Immature natural killer cell (primary cell): ENCODE data around the gene HPS6. TPM values are rescaled to one million over a fixed set of nuclear protein-coding genes. Genes with fewer than 3 reads are reported as not detected.

Experiments
- DNase-seq, 3 donors: peaks; one replicate each; pipeline ENCODE4 v3.0.0; 2022; ENCODE audit warnings: mixed read lengths in 1 of 3
- H3K27ac Mint-ChIP-seq, 6 donors: one replicate each; pipeline ENCODE4 v1.8.0; 2020; ENCODE audit warnings: mixed read lengths in 6 of 6, mild to moderate bottlenecking in 5 of 6, inconsistent platforms in 4 of 6, moderate library complexity in 3 of 6
- H3K27me3 Mint-ChIP-seq, 3 donors: one replicate each; pipeline ENCODE4 v1.8.0; 2020 to 2021; ENCODE audit warnings: low read depth in 3 of 3, mild to moderate bottlenecking in 3 of 3, mixed read lengths in 3 of 3, moderate library complexity in 3 of 3, inconsistent platforms in 1 of 3
- H3K36me3 Mint-ChIP-seq, 3 donors: one replicate each; pipeline ENCODE4 v1.8.0; 2020; ENCODE audit warnings: mixed read lengths in 3 of 3, inconsistent platforms in 2 of 3, mild to moderate bottlenecking in 2 of 3
- H3K4me1 Mint-ChIP-seq, 2 donors: one replicate each; pipeline ENCODE4 v1.8.0; 2020; ENCODE audit warnings: inconsistent platforms in 2 of 2, mild to moderate bottlenecking in 2 of 2, mixed read lengths in 2 of 2, moderate library complexity in 1 of 2
- H3K4me3 Mint-ChIP-seq, 5 donors: one replicate each; pipeline ENCODE4 v1.8.0; 2020; ENCODE audit warnings: mild to moderate bottlenecking in 5 of 5, mixed read lengths in 5 of 5, inconsistent platforms in 3 of 5, moderate library complexity in 3 of 5
- H3K9me3 Mint-ChIP-seq, 6 donors: one replicate each; pipeline ENCODE4 v1.8.0; 2020; ENCODE audit warnings: mild to moderate bottlenecking in 6 of 6, mixed read lengths in 6 of 6, inconsistent platforms in 4 of 6, moderate library complexity in 3 of 6
- polyA plus RNA-seq, 3 donors: library from polyadenylated mRNA; unstranded; fragments of 300-500 nt; fragmentation: Illumina TruSeq; gene quantifications; one replicate each; pipeline ENCODE4 v1.2.3, GENCODE V29; 2021

The HPS6 gene
- polyA plus RNA-seq, 3 donors from 2014 or later = 33.3 to 38.4 (median 34.0) TPM

DNA sequence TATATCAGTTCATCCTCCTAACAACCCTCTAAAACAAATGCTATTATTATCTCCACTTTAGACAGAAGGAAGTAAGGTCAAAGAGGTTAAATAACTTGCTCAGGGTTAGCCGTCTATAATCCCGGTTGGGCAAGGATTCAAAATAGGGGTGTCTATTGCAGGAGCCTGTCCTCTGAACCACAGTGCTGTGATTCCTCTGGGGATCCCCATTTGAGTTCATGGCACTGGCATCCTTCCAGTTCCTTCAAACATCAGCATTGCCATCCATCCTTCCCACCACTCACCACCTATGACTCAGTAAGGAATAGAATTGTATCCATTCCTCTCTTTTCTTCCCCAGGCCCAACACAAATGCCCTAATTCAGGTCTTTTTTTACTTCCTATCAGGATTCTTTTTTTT is 25.6 kb downstream of the HPS6 start:
- H3K9me3 Mint-ChIP-seq = no peaks in the 10 kb centered on the region
- no peak overlapping the region for H3K4me3 Mint-ChIP-seq
- H3K27me3 Mint-ChIP-seq = no peaks in the 10 kb centered on the region
- peak overlapping the region in 1 of 6 donors; percentile 12 for H3K27ac Mint-ChIP-seq
- peaks cover 0 to 6% (median 3%) of the 10 kb centered on the region in 3 donors for H3K36me3 Mint-ChIP-seq
- no peak for DNase-seq
- H3K4me1 Mint-ChIP-seq = no peaks in the 10 kb centered on the region

- H3K27ac Mint-ChIP-seq = no peak overlapping the region
- no peaks in the 10 kb centered on the region for H3K27me3 Mint-ChIP-seq
- no peaks in the 10 kb centered on the region for H3K36me3 Mint-ChIP-seq
- no peak for DNase-seq
- H3K9me3 Mint-ChIP-seq = no peaks in the 10 kb centered on the region
- no peaks in the 10 kb centered on the region for H3K4me1 Mint-ChIP-seq
- no peak overlapping the region for H3K4me3 Mint-ChIP-seq
Observed at GRCh38 chr10:102096449-102096848, 31.3 kb downstream of the HPS6 start.

GRCh38 chr10:102101152-102101551 is 36.0 kb downstream of the HPS6 start:
- H3K36me3 Mint-ChIP-seq = peaks cover 0 to 3% (median 0%) of the 10 kb centered on the region in 3 donors
- H3K4me1 Mint-ChIP-seq = peaks cover 18% of the 10 kb centered on the region in 2 donors
- no peak for DNase-seq
- H3K27ac Mint-ChIP-seq = no peak overlapping the region
- peaks cover 0 to 2% (median 0%) of the 10 kb centered on the region in 3 donors for H3K27me3 Mint-ChIP-seq
- no peak overlapping the region for H3K4me3 Mint-ChIP-seq
- H3K9me3 Mint-ChIP-seq = no peaks in the 10 kb centered on the region

GRCh38 chr10:102102421-102102820 is 37.3 kb downstream of the HPS6 start:
- no peak overlapping the region for H3K27ac Mint-ChIP-seq
- H3K9me3 Mint-ChIP-seq = no peaks in the 10 kb centered on the region

GRCh38 chr10:102106998-102107397 is 41.8 kb downstream of the HPS6 start:
- peaks cover 0 to 4% (median 2%) of the 10 kb centered on the region in 3 donors for H3K27me3 Mint-ChIP-seq
- no peaks in the 10 kb centered on the region for H3K9me3 Mint-ChIP-seq
- H3K4me3 Mint-ChIP-seq = no peak overlapping the region
- H3K36me3 Mint-ChIP-seq = peaks cover 0 to 27% (median 12%) of the 10 kb centered on the region in 3 donors
- H3K4me1 Mint-ChIP-seq = peaks cover 20 to 24% of the 10 kb centered on the region in 2 donors
- peak overlapping the region in 1 of 6 donors; percentile 19 for H3K27ac Mint-ChIP-seq
- DNase-seq = no peak

More at GRCh38 chr10:102102421-102102820, 37.3 kb downstream of the HPS6 start:
- no peak for DNase-seq
- Mint-ChIP-seq H3K4me3 (no peak overlapping the region), H3K4me1 (peaks cover 20 to 21% of the 10 kb centered on the region in 2 donors), H3K36me3 (peaks cover 0 to 7% (median 0%) of the 10 kb centered on the region in 3 donors), H3K27me3 (peaks cover 0 to 3% (median 2%) of the 10 kb centered on the region in 3 donors)

- Mint-ChIP-seq H3K27ac (peak overlapping the region in 1 of 6 donors; percentile 13), H3K9me3 (no peaks in the 10 kb centered on the region), H3K4me1 (peaks cover 33 to 36% of the 10 kb centered on the region in 2 donors), H3K27me3 (peaks cover 0 to 4% (median 2%) of the 10 kb centered on the region in 3 donors), H3K4me3 (no peak overlapping the region), H3K36me3 (peaks cover 0 to 25% (median 12%) of the 10 kb centered on the region in 3 donors)
- no peak for DNase-seq
Observed at GRCh38 chr10:102109166-102110116, 44.3 kb downstream of the HPS6 start.

DNA sequence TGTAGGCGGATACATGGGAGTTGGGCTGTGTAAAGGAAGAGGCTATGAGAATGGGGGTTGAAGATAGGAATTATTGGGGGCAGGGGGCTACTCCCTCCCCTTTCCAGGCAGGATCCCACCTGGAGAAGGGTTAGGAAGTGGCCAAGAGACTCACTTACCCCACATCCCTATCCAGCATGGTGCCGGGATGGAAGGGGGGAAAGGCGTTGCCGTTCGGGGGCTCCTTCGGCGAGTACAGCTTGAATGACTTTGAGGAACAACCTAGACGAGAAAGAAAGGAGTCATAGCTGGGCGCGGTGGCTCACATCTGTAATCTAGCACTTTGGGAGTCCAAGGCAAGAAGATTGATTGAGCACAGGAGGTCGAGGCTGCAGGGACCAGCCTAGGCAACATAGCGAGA is 46.1 kb downstream of the HPS6 start:
- DNase-seq = no peak
- peaks cover 36 to 39% of the 10 kb centered on the region in 2 donors for H3K4me1 Mint-ChIP-seq
- H3K36me3 Mint-ChIP-seq = peaks cover 0 to 25% (median 12%) of the 10 kb centered on the region in 3 donors
- no peaks in the 10 kb centered on the region for H3K9me3 Mint-ChIP-seq
- peak overlapping the region in 2 of 6 donors; percentile 28 to 40 for H3K27ac Mint-ChIP-seq
- peaks cover 0 to 4% (median 2%) of the 10 kb centered on the region in 3 donors for H3K27me3 Mint-ChIP-seq
- no peak overlapping the region for H3K4me3 Mint-ChIP-seq

- Mint-ChIP-seq H3K36me3 (peaks cover 0 to 21% (median 12%) of the 10 kb centered on the region in 3 donors), H3K9me3 (no peaks in the 10 kb centered on the region), H3K4me3 (peak overlapping the region in 1 of 5 donors; percentile 14), H3K4me1 (peaks cover 46 to 48% of the 10 kb centered on the region in 2 donors), H3K27ac (peak overlapping the region in 4 of 6 donors; percentile 77 to 91 (median 88)), H3K27me3 (peaks cover 0 to 5% (median 0%) of the 10 kb centered on the region in 3 donors)
- no peak for DNase-seq
Observed at GRCh38 chr10:102112210-102112817, 47.2 kb downstream of the HPS6 start.

- Mint-ChIP-seq H3K27me3 (peaks cover 2 to 5% (median 4%) of the 10 kb centered on the region in 3 donors), H3K4me3 (peak overlapping the region; percentile 73 to 93 (median 85)), H3K9me3 (no peaks in the 10 kb centered on the region), H3K27ac (peak overlapping the region; percentile 77 to 91 (median 88)), H3K4me1 (peaks cover 57 to 59% of the 10 kb centered on the region in 2 donors), H3K36me3 (peaks cover 0 to 18% (median 12%) of the 10 kb centered on the region in 3 donors)
- DNase-seq = no peak
Observed at GRCh38 chr10:102113261-102113955, 48.3 kb downstream of the HPS6 start.

- Mint-ChIP-seq H3K36me3 (peaks cover 0 to 10% (median 9%) of the 10 kb centered on the region in 3 donors), H3K4me3 (peak overlapping the region; percentile 84 to 93 (median 91)), H3K27ac (peak overlapping the region; percentile 85 to 98 (median 96)), H3K27me3 (peaks cover 2 to 5% (median 4%) of the 10 kb centered on the region in 3 donors), H3K4me1 (peaks cover 65 to 67% of the 10 kb centered on the region in 2 donors), H3K9me3 (no peaks in the 10 kb centered on the region)
- DNase-seq = no peak
Observed at GRCh38 chr10:102113956-102114857, 49.1 kb downstream of the HPS6 start.

DNA sequence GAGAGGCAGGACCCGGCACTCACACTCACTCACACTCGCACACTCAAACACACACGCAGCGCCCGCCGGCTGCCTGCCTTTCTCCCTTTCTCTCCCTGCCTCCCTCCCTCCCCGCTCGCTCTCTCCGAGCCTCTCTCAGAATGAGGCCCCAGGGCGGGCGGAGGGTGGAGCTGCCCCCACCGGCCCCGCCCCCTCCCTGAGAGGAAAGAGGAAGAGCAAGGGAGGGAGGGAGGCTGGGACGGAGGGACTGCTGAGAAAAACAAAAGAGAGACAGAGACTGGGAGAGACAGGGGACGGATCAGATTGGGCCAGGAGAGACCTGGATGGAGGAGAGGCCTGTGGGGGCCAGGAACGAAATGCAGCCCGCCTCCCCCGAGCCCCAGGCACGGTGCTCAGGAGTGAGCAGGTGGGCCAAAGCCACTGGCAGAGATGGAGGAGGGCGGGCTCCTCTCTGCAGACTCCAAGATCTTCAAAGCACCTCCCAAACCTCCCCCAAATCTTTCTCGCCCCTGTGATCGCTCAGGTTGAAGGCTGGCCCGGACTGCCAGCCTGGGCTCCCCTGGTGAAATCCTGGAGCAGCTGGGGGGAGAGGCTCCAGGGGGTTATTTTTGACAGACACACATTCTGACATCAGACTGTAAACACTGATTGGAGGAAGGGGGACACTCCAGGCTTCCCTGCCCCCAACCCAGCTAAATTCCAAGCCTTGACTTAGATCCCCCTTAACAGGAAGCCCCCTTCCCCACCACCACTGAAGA is 49.9 kb downstream of the HPS6 start:
- Mint-ChIP-seq H3K36me3 (peaks cover 0 to 2% (median 1%) of the 10 kb centered on the region in 3 donors), H3K4me1 (peaks cover 70 to 72% of the 10 kb centered on the region in 2 donors), H3K4me3 (peak overlapping the region; percentile 84 to 93 (median 91)), H3K27me3 (peaks cover 2 to 7% (median 6%) of the 10 kb centered on the region in 3 donors), H3K27ac (peak overlapping the region; percentile 88 to 98 (median 97)), H3K9me3 (no peaks in the 10 kb centered on the region)
- peak; percentile 66 to 71 (median 69) for DNase-seq

DNA sequence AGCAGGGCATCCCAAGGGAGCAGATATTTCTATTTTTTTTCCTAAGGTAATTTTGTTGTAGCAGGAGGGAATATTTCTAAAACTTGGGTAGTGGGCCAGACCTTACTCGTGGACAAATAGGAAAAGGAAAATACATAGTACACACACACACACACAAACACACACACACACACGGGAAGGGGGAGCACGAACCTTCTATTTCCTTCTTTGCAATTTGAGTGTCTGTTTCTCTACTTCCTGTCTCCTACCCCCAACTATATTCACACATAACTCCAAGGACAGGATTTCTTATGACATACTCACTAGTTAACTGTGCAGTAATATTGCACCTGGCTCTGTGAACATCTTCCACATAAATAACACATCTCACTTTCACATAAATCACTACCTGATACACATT is 50.6 kb downstream of the HPS6 start:
- no peaks in the 10 kb centered on the region for H3K9me3 Mint-ChIP-seq
- DNase-seq = no peak
- H3K27me3 Mint-ChIP-seq = peaks cover 2 to 12% (median 6%) of the 10 kb centered on the region in 3 donors
- H3K4me3 Mint-ChIP-seq = peak overlapping the region; percentile 84 to 93 (median 91)
- no peaks in the 10 kb centered on the region for H3K36me3 Mint-ChIP-seq
- peaks cover 70 to 72% of the 10 kb centered on the region in 2 donors for H3K4me1 Mint-ChIP-seq
- H3K27ac Mint-ChIP-seq = peak overlapping the region; percentile 88 to 98 (median 97)
